Natural killer cell (primary cell): ENCODE results near the gene CFAP99. TPM values are rescaled to one million over a fixed set of nuclear protein-coding genes. Genes with fewer than 3 reads are reported as not detected.
"Not testable (repeated sequence)": the region's sequence is repeated elsewhere in the genome, so short reads cannot be mapped to it uniquely, and the experiment has no call there.

Experiments used
- ATAC-seq, 3 donors: fragments of 150-1000 bp in 2 of 3; fragments of 200-7000 bp in 1 of 3; cut with Tn5 transposase; 1 replicate in 1 of 3; 2 replicates in 2 of 3; pipeline ENCODE4 v1.10.0; 2021; ENCODE audit warnings: mild to moderate bottlenecking in 2 of 3, moderate library complexity in 2 of 3
- DNase-seq, 2 donors: peaks; one replicate each; pipeline versions ENCODE4 v3.0.0 to v3.0.0-alpha.2; 2013 to 2021; ENCODE audit warnings: mixed read lengths in 1 of 2
- H3K27ac ChIP-seq: one replicate; pipeline ENCODE4 v1.5.1; 2013; ENCODE audit warnings: mild to moderate bottlenecking, low read length
- H3K27me3 ChIP-seq: one replicate; pipeline ENCODE4 v1.6.1; 2013; ENCODE audit warnings: low read length; ENCODE audit not compliant: control insufficient read depth, insufficient read depth
- H3K36me3 ChIP-seq: one replicate; pipeline ENCODE4 v1.6.1; 2013; ENCODE audit warnings: low read length; ENCODE audit not compliant: control insufficient read depth, insufficient read depth
- H3K4me1 ChIP-seq: one replicate; pipeline ENCODE4 v1.6.1; 2013; ENCODE audit warnings: low read length; ENCODE audit not compliant: control insufficient read depth, insufficient read depth
- H3K4me3 ChIP-seq: one replicate; pipeline ENCODE4 v1.5.1; 2013; ENCODE audit warnings: low read length
- H3K9me3 ChIP-seq: one replicate; pipeline ENCODE4 v1.6.1; 2013; ENCODE audit warnings: low read length; ENCODE audit not compliant: control insufficient read depth, insufficient read depth
- H3K27ac Mint-ChIP-seq, 2 donors: one replicate each; pipeline ENCODE4 v1.8.0; 2022; ENCODE audit warnings: mild to moderate bottlenecking in 2 of 2, mixed read lengths in 2 of 2, moderate library complexity in 1 of 2
- H3K27me3 Mint-ChIP-seq, 2 donors: one replicate each; pipeline ENCODE4 v1.8.0; 2022; ENCODE audit warnings: low read depth in 2 of 2, mixed read lengths in 2 of 2
- H3K36me3 Mint-ChIP-seq: one replicate; pipeline ENCODE4 v1.8.0; 2022; ENCODE audit warnings: mixed read lengths
- H3K4me1 Mint-ChIP-seq, 2 donors: one replicate each; pipeline ENCODE4 v1.8.0; 2022; ENCODE audit warnings: mixed read lengths in 2 of 2
- H3K4me3 Mint-ChIP-seq: one replicate; pipeline ENCODE4 v1.8.0; 2022; ENCODE audit warnings: mild to moderate bottlenecking, moderate library complexity, mixed read lengths
- H3K9me3 Mint-ChIP-seq, 2 donors: one replicate each; pipeline ENCODE4 v1.8.0; 2022; ENCODE audit warnings: mixed read lengths in 2 of 2
- WGBS: methylation state at CpG from one replicate; pipeline ENCODE4 v1.1.7; 2013; ENCODE audit warnings: missing lambda C conversion rate; ENCODE audit not compliant: insufficient coverage; 5-methylcytosine and 5-hydroxymethylcytosine counted together
- intact Hi-C: fragments of 100-400 bp; cut with micrococcal nuclease; formaldehyde crosslinking; loops from one replicate; pipeline ENCODE4 v1.14.2; 2022
- total RNA-seq, 4 donors: library from RNA; stranded (reverse); fragments of 120-200 nt in 1 of 4; gene quantifications; one replicate each; pipeline versions ENCODE4 v1.2.3 to v1.2.4, GENCODE V29; 2013 to 2022
- TF ChIP-seq, protein P1 (sequence below): fragments of 200-600 bp; IDR thresholded peaks from one replicate; pipeline ENCODE4 v1.8.0; 2022; ENCODE audit warnings: antibody characterized with exemption

CFAP99 gene
- total RNA-seq, 3 donors from 2014 or later (not counting 1 experiment from before 2014, with no cell fraction given): not detected

DNA sequence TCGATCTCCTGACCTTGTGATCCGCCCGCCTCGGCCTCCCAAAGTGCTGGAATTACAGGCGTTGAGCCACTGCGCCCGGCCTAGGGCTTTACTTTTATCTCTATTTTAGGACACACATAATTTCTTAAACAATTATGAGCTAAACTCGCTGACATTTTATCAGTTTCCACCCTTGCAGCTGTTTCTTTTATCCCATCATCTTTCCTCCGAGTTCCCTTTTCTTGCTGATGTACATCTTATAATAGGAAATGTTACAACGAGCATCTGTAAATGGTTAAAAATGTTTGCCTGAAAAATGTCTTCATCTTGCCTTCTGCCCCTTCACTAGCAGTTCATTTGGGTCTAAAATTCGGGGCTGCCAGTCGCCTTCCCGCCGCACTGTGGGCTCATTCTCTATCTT is 41.5 kb upstream of the CFAP99 start:
- H3K9me3 ChIP-seq: no peaks in the 10 kb centered on the region
- intact Hi-C loops: no loop called here
- TF ChIP-seq, protein P1, sequence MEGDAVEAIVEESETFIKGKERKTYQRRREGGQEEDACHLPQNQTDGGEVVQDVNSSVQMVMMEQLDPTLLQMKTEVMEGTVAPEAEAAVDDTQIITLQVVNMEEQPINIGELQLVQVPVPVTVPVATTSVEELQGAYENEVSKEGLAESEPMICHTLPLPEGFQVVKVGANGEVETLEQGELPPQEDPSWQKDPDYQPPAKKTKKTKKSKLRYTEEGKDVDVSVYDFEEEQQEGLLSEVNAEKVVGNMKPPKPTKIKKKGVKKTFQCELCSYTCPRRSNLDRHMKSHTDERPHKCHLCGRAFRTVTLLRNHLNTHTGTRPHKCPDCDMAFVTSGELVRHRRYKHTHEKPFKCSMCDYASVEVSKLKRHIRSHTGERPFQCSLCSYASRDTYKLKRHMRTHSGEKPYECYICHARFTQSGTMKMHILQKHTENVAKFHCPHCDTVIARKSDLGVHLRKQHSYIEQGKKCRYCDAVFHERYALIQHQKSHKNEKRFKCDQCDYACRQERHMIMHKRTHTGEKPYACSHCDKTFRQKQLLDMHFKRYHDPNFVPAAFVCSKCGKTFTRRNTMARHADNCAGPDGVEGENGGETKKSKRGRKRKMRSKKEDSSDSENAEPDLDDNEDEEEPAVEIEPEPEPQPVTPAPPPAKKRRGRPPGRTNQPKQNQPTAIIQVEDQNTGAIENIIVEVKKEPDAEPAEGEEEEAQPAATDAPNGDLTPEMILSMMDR: no peak
- 86% methylated on average over 13 of the region's 14 CpGs for WGBS
- H3K4me3 ChIP-seq: no peak overlapping the region
- DNase-seq: no peak
- no peaks in the 10 kb centered on the region for H3K36me3 ChIP-seq
- Mint-ChIP-seq H3K27ac (peak overlapping the region in 1 of 2 donors; percentile 51), H3K9me3 (no peaks in the 10 kb centered on the region), H3K4me1 (peaks cover 8 to 30% of the 10 kb centered on the region in 2 donors), H3K36me3 (no peaks in the 10 kb centered on the region), H3K27me3 (no peaks in the 10 kb centered on the region), H3K4me3 (no peak overlapping the region)
- H3K27me3 ChIP-seq: no peaks in the 10 kb centered on the region
- no peak for ATAC-seq
- no peaks in the 10 kb centered on the region for H3K4me1 ChIP-seq
- H3K27ac ChIP-seq: no peak overlapping the region

DNA sequence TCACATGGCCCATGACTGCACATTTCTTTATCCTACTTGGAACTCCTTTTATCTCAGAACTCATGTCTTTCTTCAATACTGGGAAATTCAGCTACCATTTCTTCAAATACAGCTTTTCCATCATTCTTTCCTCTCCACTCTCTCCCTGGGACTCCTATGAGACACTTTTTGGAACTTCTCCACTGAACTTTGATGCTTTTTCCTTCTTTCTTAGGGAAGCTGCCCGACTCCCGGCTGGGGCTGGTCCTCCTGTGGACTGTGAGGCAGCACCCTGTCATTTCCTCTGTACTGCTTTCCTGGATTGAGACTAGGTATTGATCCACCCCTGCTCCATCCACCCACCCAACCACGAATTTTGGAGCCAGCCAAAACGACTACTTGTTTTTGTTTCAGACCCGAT is 40.4 kb upstream of the CFAP99 start:
- WGBS: 88% methylated on average over 5 of the region's 5 CpGs
- Mint-ChIP-seq H3K27me3 (no peaks in the 10 kb centered on the region), H3K27ac (peak overlapping the region in 1 of 2 donors; percentile 12)

DNA sequence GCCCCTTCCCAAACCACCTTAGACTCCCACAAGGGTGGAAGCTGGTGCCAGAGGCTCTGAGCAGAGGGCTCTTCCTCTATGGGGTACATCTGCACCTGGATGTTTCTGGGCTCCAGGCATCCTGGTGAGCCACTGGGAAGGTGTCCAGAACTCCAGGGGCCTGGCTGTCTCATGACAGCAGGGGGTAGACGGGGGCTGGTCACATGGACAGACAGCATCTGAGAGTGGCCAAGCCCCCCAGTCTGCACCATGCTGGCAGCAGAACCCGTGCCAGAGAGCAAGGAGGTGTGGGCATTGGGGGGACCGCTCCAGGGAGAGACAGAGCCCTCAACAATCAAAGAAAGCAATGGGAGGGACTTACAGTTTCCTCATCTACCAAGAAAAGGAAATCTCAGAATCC is 39.9 kb upstream of the CFAP99 start:
- TF ChIP-seq, protein P1: no peak
- DNase-seq: no peak
- Mint-ChIP-seq H3K4me1 (peaks cover 16 to 42% of the 10 kb centered on the region in 2 donors), H3K36me3 (no peaks in the 10 kb centered on the region), H3K9me3 (no peaks in the 10 kb centered on the region), H3K27me3 (no peaks in the 10 kb centered on the region), H3K4me3 (no peak overlapping the region), H3K27ac (peak overlapping the region in 1 of 2 donors; percentile 12)
- Histone ChIP-seq H3K27ac (no peak overlapping the region), H3K4me3 (no peak overlapping the region), H3K36me3 (no peaks in the 10 kb centered on the region), H3K9me3 (no peaks in the 10 kb centered on the region), H3K4me1 (no peaks in the 10 kb centered on the region), H3K27me3 (no peaks in the 10 kb centered on the region)
- ATAC-seq: no peak
- WGBS: 79% methylated on average over 3 of the region's 3 CpGs
- intact Hi-C loops: no loop called here

More for the DNA sequence above, 40.4 kb upstream of the CFAP99 start:
- Histone ChIP-seq H3K27ac (no peak overlapping the region), H3K4me1 (no peaks in the 10 kb centered on the region), H3K4me3 (no peak overlapping the region), H3K9me3 (no peaks in the 10 kb centered on the region), H3K27me3 (no peaks in the 10 kb centered on the region), H3K36me3 (no peaks in the 10 kb centered on the region)
- peaks cover 11 to 40% of the 10 kb centered on the region in 2 donors for H3K4me1 Mint-ChIP-seq
- no peak for ATAC-seq
- H3K9me3 Mint-ChIP-seq: no peaks in the 10 kb centered on the region
- H3K36me3 Mint-ChIP-seq: no peaks in the 10 kb centered on the region
- no peak overlapping the region for H3K4me3 Mint-ChIP-seq
- TF ChIP-seq, protein P1: no peak
- no peak for DNase-seq
- intact Hi-C loops: no loop called here

DNA sequence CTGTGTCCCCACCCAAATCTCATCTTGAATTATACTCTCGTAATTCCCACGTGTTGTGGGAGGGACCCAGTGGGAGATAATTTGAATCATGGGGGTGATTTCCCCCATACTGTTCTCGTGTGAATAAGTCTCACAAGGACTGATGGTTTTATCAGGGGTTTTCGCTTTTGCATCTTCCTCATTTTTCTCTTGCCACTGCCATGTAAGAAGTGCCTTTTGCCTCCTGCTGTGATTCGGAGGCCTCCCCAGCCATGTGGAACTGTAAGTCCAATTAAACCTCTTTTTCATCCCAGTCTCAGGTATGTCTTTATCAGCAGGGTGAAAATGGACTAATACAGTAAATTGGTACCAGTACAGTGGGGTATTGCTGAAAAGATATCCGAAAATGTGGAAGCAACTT is 38.2 kb upstream of the CFAP99 start:
- H3K27me3 Mint-ChIP-seq, H3K9me3 Mint-ChIP-seq, H3K27ac Mint-ChIP-seq, H3K36me3 ChIP-seq, H3K36me3 Mint-ChIP-seq, H3K4me3 ChIP-seq, intact Hi-C loops, H3K4me3 Mint-ChIP-seq, H3K27me3 ChIP-seq, DNase-seq, H3K9me3 ChIP-seq, H3K27ac ChIP-seq, ATAC-seq, H3K4me1 ChIP-seq: not testable (repeated sequence)
- 80% methylated on average over 4 of the region's 6 CpGs for WGBS
- H3K4me1 Mint-ChIP-seq: peaks cover 20 to 37% of the 10 kb centered on the region in 2 donors

DNA sequence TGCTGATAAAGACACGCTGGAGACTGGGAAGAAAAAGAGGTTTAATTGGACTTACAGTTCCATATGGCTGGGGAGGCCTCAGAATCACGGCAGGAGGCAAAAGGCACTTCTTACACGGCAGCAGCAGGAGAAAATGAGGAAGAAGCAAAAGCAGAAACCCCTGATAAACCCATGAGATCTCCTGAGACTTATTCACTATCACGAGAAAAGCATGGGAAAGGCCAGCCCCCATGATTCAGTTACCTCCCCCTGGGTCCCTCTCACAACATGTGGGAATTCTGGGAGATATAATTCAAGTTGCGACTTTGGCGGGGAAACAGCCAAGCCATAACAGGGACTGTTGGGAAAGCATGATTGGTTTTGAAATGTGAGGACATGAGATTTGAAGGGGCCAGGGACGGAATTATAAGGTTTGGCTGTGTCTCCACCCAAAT is 36.0 kb upstream of the CFAP99 start:
- H3K27ac ChIP-seq, ATAC-seq, intact Hi-C loops, H3K36me3 Mint-ChIP-seq, DNase-seq, H3K36me3 ChIP-seq, H3K27me3 ChIP-seq, H3K4me1 ChIP-seq, H3K4me3 ChIP-seq, H3K4me3 Mint-ChIP-seq, H3K27me3 Mint-ChIP-seq, H3K9me3 Mint-ChIP-seq, H3K9me3 ChIP-seq: not testable (repeated sequence)
- 71% methylated on average over 6 of the region's 7 CpGs for WGBS
- H3K4me1 Mint-ChIP-seq: peaks cover 13 to 36% of the 10 kb centered on the region in 2 donors
- H3K27ac Mint-ChIP-seq: peak overlapping the region in 1 of 2 donors; percentile 32

DNA sequence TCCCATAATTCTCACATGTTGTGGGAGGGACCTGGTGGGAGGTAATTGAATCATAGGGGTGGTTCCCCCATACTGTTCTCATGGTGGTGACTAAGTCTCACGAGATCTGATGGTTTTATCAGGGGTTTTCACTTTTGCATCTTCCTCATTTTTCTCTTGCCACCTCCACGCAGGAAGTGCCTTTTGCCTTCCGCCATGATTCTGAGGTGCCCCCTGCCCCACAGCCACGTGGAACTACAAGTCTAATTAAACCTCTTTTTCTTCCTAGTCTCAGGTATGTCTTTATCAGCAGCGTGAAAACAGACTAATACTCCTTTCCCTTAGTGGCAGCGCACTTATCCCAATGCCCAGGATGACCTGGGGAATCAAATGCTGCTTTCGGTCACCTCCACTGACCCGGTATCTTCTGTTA is 35.5 kb upstream of the CFAP99 start:
- H3K27ac Mint-ChIP-seq: peak overlapping the region; percentile 32 to 53
- intact Hi-C loops, ATAC-seq: not testable (repeated sequence)

More for the DNA sequence above, 35.5 kb upstream of the CFAP99 start:
- not testable (repeated sequence) for H3K9me3 ChIP-seq, H3K27me3 ChIP-seq, H3K36me3 ChIP-seq, H3K27me3 Mint-ChIP-seq, H3K4me3 ChIP-seq, H3K36me3 Mint-ChIP-seq, H3K4me1 ChIP-seq, H3K9me3 Mint-ChIP-seq, H3K4me3 Mint-ChIP-seq, H3K27ac ChIP-seq, DNase-seq
- 76% methylated on average over 8 of the region's 8 CpGs for WGBS
- H3K4me1 Mint-ChIP-seq: peaks cover 16 to 37% of the 10 kb centered on the region in 2 donors
